Adipocyte (in vitro differentiated cells): Measurements from ENCODE around the gene MSTN.
A peak's percentile ranks its signal among the peaks of the same experiment; 100 is the strongest.

ENCODE experiments used
- DNase-seq: peaks from one replicate; pipeline ENCODE4 v3.0.0-alpha.2; 2015; ENCODE audit warnings: low read depth
- H3K27me3 ChIP-seq: replicated peaks from 2 replicates; pipeline ENCODE4 v1.7.0; 2013; ENCODE audit warnings: mild to moderate bottlenecking, low read length, moderate library complexity; ENCODE audit not compliant: control insufficient read depth, insufficient read depth
- H3K36me3 ChIP-seq: 2 replicates; pipeline ENCODE4 v1.7.0; 2013; ENCODE audit warnings: low read length, mild to moderate bottlenecking, moderate library complexity; ENCODE audit not compliant: control insufficient read depth, insufficient read depth, severe bottlenecking
- H3K4me1 ChIP-seq: 2 replicates; pipeline ENCODE4 v1.7.0; 2013; ENCODE audit warnings: mild to moderate bottlenecking, low read length, moderate library complexity; ENCODE audit not compliant: control insufficient read depth, insufficient read depth
- H3K4me3 ChIP-seq: 2 replicates; pipeline ENCODE4 v1.7.0; 2013; ENCODE audit warnings: mild to moderate bottlenecking, low read length, moderate library complexity
- H3K9ac ChIP-seq: 2 replicates; pipeline ENCODE4 v1.7.0; 2013; ENCODE audit warnings: mild to moderate bottlenecking, low read length, moderate library complexity
- H3K9me3 ChIP-seq: 2 replicates; pipeline ENCODE4 v1.7.0; 2013; ENCODE audit warnings: mild to moderate bottlenecking, low read length, moderate library complexity; ENCODE audit not compliant: control insufficient read depth

MSTN gene

GRCh38 chr2:190065839-190066238 is 3.3 kb upstream of the MSTN start:
- Histone ChIP-seq H3K36me3 (no peaks in the 10 kb centered on the region), H3K4me3 (no peak overlapping the region), H3K9me3 (no peaks in the 10 kb centered on the region), H3K9ac (no peak overlapping the region), H3K27me3 (no peaks in the 10 kb centered on the region), H3K4me1 (no peaks in the 10 kb centered on the region)
- no peak for DNase-seq

DNA sequence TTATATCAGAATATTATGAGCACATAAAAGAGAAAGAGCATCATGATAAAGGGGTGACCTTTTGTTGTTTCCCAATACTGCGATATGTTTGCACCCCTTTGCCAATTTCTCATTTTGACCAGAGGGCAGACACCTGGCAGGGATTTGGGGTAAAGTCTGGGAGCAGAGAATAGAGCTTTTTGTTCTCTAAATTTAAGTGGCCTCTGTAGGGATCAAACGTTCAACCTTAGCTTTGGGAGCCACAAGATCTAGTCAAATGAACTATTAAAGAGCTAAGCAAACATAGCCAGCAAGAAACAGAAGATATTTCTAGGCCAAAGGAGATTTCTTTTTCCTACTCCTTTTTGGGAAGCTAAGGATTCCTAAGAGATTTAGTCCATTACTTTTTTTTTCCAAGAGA is 1.1 kb upstream of the MSTN start:
- H3K4me3 ChIP-seq = no peak overlapping the region
- H3K4me1 ChIP-seq = no peaks in the 10 kb centered on the region
- no peak for DNase-seq
- no peaks in the 10 kb centered on the region for H3K9me3 ChIP-seq
- H3K9ac ChIP-seq = no peak overlapping the region
- no peaks in the 10 kb centered on the region for H3K36me3 ChIP-seq
- no peaks in the 10 kb centered on the region for H3K27me3 ChIP-seq

DNA sequence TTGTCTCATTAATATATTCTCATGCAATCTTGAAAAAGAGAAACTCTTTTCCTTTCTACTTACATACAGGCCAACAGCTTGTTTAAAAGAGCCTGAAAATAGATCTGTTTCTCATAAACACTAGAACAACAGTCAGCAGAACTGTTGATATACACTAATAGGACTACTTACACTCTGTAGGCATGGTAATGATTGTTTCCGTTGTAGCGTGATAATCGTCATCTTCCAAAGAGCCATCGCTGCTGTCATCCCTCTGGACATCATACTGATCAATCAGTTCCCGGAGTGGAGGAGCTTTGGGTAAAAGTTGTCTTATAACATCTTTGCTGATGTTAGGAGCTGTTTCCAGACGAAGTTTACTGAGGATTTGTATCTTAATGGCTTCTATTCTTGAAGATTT is 476 bp downstream of the MSTN start:
- Histone ChIP-seq H3K4me3 (no peak overlapping the region), H3K9ac (no peak overlapping the region), H3K4me1 (no peaks in the 10 kb centered on the region), H3K27me3 (no peaks in the 10 kb centered on the region), H3K36me3 (no peaks in the 10 kb centered on the region), H3K9me3 (no peaks in the 10 kb centered on the region)
- DNase-seq = peak; percentile 23

GRCh38 chr2:190060626-190061025 is 1.9 kb downstream of the MSTN start:
- Histone ChIP-seq H3K4me1 (no peaks in the 10 kb centered on the region), H3K36me3 (no peaks in the 10 kb centered on the region), H3K27me3 (no peaks in the 10 kb centered on the region), H3K4me3 (no peak overlapping the region), H3K9ac (no peak overlapping the region), H3K9me3 (no peaks in the 10 kb centered on the region)
- DNase-seq = no peak

DNA sequence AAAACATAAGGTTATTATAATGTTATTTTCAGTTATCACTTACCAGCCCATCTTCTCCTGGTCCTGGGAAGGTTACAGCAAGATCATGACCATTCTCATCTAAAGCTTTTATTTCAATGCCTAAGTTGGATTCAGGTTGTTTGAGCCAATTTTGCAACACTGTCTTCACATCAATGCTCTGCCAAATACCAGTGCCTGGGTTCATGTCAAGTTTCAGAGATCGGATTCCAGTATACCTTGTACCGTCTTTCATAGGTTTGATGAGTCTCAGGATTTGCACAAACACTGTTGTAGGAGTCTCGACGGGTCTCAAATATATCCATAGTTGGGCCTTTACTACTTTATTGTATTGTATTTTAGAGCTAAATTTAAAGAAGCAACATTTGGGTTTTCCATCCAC is 2.5 kb downstream of the MSTN start:
- Histone ChIP-seq H3K36me3 (no peaks in the 10 kb centered on the region), H3K9me3 (no peaks in the 10 kb centered on the region), H3K4me3 (no peak overlapping the region), H3K27me3 (no peaks in the 10 kb centered on the region), H3K9ac (no peak overlapping the region), H3K4me1 (no peaks in the 10 kb centered on the region)
- no peak for DNase-seq

DNA sequence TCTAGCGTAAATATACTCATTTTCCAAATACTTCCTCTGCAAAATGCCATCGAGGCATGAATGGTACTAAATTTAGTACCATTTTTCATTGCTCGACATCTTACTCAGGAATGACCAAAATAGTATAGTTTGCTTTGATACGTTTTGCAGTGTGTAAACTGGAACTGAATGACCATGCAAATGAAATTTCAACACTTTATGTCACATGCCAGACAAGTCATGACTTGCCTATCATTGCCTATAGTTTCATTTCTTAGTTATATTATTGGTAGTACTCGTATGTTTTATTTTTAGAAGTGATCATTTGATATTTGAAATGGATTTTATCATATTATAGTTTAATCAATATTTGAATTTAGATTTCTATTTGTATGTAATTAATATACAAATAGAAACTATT is 9.1 kb downstream of the MSTN start:
- H3K4me3 ChIP-seq = no peak overlapping the region
- no peak for DNase-seq
- no peak overlapping the region for H3K9ac ChIP-seq
- H3K27me3 ChIP-seq = no peaks in the 10 kb centered on the region
- H3K4me1 ChIP-seq = no peaks in the 10 kb centered on the region
- H3K9me3 ChIP-seq = no peaks in the 10 kb centered on the region
- H3K36me3 ChIP-seq = no peaks in the 10 kb centered on the region

- Histone ChIP-seq H3K9me3 (no peaks in the 10 kb centered on the region), H3K9ac (no peak overlapping the region), H3K27me3 (no peaks in the 10 kb centered on the region), H3K36me3 (no peaks in the 10 kb centered on the region), H3K4me3 (no peak overlapping the region), H3K4me1 (no peaks in the 10 kb centered on the region)
- DNase-seq = no peak
Observed at GRCh38 chr2:190052307-190052706, 10.2 kb downstream of the MSTN start.

GRCh38 chr2:190051223-190051622 is 11.3 kb downstream of the MSTN start:
- Histone ChIP-seq H3K9ac (no peak overlapping the region), H3K4me3 (no peak overlapping the region), H3K36me3 (no peaks in the 10 kb centered on the region), H3K4me1 (no peaks in the 10 kb centered on the region), H3K27me3 (no peaks in the 10 kb centered on the region), H3K9me3 (no peaks in the 10 kb centered on the region)
- no peak for DNase-seq

DNA sequence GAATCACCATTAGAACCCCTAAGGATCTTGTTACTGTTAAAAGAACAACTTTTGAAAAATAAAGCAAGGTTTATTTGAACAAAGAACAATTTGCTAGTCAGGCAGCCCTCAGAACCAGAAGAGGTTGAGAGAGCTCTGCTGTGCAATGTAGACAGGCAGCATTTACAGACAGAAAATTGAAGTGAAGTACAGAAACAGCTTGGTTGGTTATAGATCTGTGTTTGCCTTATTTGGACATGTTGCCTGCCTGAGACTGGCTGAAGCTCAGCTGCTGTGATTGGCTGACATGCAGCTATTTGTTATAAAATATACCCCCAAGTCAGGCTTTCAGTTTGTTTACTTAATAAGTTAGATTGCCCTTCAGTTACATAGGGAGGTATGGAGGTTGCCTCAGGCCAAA is 12.5 kb downstream of the MSTN start:
- no peaks in the 10 kb centered on the region for H3K9me3 ChIP-seq
- H3K4me1 ChIP-seq = no peaks in the 10 kb centered on the region
- H3K9ac ChIP-seq = no peak overlapping the region
- no peaks in the 10 kb centered on the region for H3K36me3 ChIP-seq
- no peak overlapping the region for H3K4me3 ChIP-seq
- H3K27me3 ChIP-seq = no peaks in the 10 kb centered on the region
- peak; percentile 30 for DNase-seq

GRCh38 chr2:190044866-190045265 is 17.7 kb downstream of the MSTN start:
- Histone ChIP-seq H3K9me3 (no peaks in the 10 kb centered on the region), H3K4me3 (no peak overlapping the region), H3K4me1 (peaks cover 14% of the 10 kb centered on the region), H3K27me3 (no peaks in the 10 kb centered on the region), H3K9ac (no peak overlapping the region), H3K36me3 (no peaks in the 10 kb centered on the region)
- no peak for DNase-seq

DNA sequence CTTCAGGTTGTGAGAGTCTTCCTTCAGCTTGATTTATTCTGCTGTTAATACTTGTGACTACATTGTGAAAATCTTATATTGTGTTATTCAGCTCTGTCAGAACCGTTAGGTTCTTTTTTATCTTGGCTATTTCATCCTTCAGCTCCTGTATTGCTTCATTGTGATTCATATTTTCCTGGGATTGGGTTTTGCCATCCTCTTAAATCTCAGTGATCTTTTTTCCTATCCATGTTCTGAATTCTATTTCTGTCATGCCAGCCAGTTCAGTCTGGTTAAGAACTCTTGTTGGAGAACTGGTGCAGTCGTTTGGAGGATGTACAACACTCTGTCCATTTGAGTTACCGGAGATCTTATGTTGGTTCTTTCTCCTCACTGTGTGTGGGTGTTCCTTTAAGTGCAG is 19.1 kb downstream of the MSTN start:
- no peak overlapping the region for H3K9ac ChIP-seq
- H3K9me3 ChIP-seq = no peaks in the 10 kb centered on the region
- no peak overlapping the region for H3K4me3 ChIP-seq
- no peaks in the 10 kb centered on the region for H3K27me3 ChIP-seq
- peaks cover 14% of the 10 kb centered on the region for H3K4me1 ChIP-seq
- peak; percentile 18 for DNase-seq
- H3K36me3 ChIP-seq = no peaks in the 10 kb centered on the region

DNA sequence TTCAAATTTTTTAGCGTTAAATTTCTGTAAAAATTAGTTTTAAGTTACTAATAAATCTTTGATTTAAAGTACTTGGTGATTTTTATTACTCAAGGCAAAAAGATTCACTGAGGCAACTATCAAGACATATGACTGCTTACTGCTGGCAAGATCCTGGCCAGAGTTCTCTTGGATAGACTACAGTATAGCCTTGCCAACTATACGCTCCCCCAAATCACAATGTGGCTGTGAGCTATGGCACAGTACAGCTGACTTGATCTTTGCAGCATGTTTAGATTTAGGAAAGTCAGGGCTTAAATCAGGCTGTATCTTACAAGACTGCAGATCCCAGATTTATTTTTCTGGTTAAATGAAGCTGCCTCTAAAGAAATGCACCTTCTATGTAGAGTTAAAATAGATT is 26.5 kb downstream of the MSTN start:
- Histone ChIP-seq H3K4me3 (no peak overlapping the region), H3K4me1 (no peaks in the 10 kb centered on the region), H3K9me3 (no peaks in the 10 kb centered on the region), H3K27me3 (no peaks in the 10 kb centered on the region), H3K36me3 (no peaks in the 10 kb centered on the region), H3K9ac (no peak overlapping the region)
- DNase-seq = no peak
